H9 (cell line): ENCODE results near the gene TMEM120B. TPM values are rescaled to one million over a fixed set of nuclear protein-coding genes. Genes with fewer than 3 reads are reported as not detected.

ENCODE experiments used
- DNase-seq: peaks from one replicate; pipeline ENCODE4 v3.0.0-alpha.2; 2017
- H2AFZ ChIP-seq: one replicate; pipeline ENCODE4 v1.6.1; 2013; ENCODE audit warnings: mild to moderate bottlenecking, low read length, control low read depth, moderate library complexity
- H2AK5ac ChIP-seq: 2 replicates; pipeline ENCODE4 v1.6.1; 2013; ENCODE audit warnings: low read length, control low read depth, mixed read lengths; ENCODE audit not compliant: insufficient read length
- H2BK120ac ChIP-seq: one replicate; pipeline ENCODE4 v1.6.1; 2013; ENCODE audit warnings: low read depth, mild to moderate bottlenecking, low read length, control low read depth, inconsistent platforms; ENCODE audit not compliant: poor library complexity, severe bottlenecking
- H2BK12ac ChIP-seq: 2 replicates; pipeline ENCODE4 v1.6.1; 2013; ENCODE audit warnings: low read length, control low read depth, mixed read lengths, low read depth; ENCODE audit not compliant: insufficient read length
- H2BK15ac ChIP-seq: 2 replicates; pipeline ENCODE4 v1.6.1; 2013; ENCODE audit warnings: low read depth, low read length, control low read depth
- H2BK20ac ChIP-seq: one replicate; pipeline ENCODE4 v1.6.1; 2013; ENCODE audit warnings: low read depth, mild to moderate bottlenecking, low read length, control low read depth, inconsistent platforms; ENCODE audit not compliant: poor library complexity, severe bottlenecking
- H2BK5ac ChIP-seq: 2 replicates; pipeline ENCODE4 v1.6.1; 2013; ENCODE audit warnings: low read length, control low read depth, mixed read lengths; ENCODE audit not compliant: insufficient read length
- H3K14ac ChIP-seq: 2 replicates; pipeline ENCODE4 v1.6.1; 2013; ENCODE audit warnings: low read length, control low read depth; ENCODE audit not compliant: insufficient read depth
- H3K18ac ChIP-seq: 2 replicates; pipeline ENCODE4 v1.6.1; 2013; ENCODE audit warnings: low read depth, mild to moderate bottlenecking, mixed read lengths, low read length, control low read depth; ENCODE audit not compliant: insufficient read length
- H3K23ac ChIP-seq: 2 replicates; pipeline ENCODE4 v1.6.1; 2013; ENCODE audit warnings: low read length, control low read depth, mixed read lengths, low read depth; ENCODE audit not compliant: insufficient read length
- H3K23me2 ChIP-seq: 2 replicates; pipeline ENCODE4 v1.6.1; 2013; ENCODE audit warnings: low read depth, mild to moderate bottlenecking, mixed read lengths, low read length, control low read depth; ENCODE audit not compliant: insufficient read length, poor library complexity, severe bottlenecking
- H3K27ac ChIP-seq: 2 replicates; pipeline ENCODE4 v1.5.1; 2013; ENCODE audit warnings: low read length, control low read depth, mixed read lengths, low read depth; ENCODE audit not compliant: insufficient read length
- H3K27me3 ChIP-seq: 2 replicates; pipeline ENCODE4 v1.6.1; 2013; ENCODE audit warnings: low read length, control low read depth, inconsistent platforms; ENCODE audit not compliant: insufficient read depth
- H3K4ac ChIP-seq: 2 replicates; pipeline ENCODE4 v1.6.1; 2013; ENCODE audit warnings: low read depth, mild to moderate bottlenecking, control low read depth, inconsistent platforms, low read length, moderate library complexity
- H3K4me1 ChIP-seq: 2 replicates; pipeline ENCODE4 v1.6.1; 2013; ENCODE audit warnings: low read length, control low read depth, inconsistent platforms; ENCODE audit not compliant: insufficient read depth
- H3K4me2 ChIP-seq: 2 replicates; pipeline ENCODE4 v1.6.1; 2013; ENCODE audit warnings: low read length, control low read depth, mixed read lengths; ENCODE audit not compliant: insufficient read length, insufficient read depth
- H3K56ac ChIP-seq: 2 replicates; pipeline ENCODE4 v1.6.1; 2013; ENCODE audit warnings: low read depth, mild to moderate bottlenecking, mixed read lengths, low read length, control low read depth; ENCODE audit not compliant: insufficient read length
- H3K79me1 ChIP-seq: 2 replicates; pipeline ENCODE4 v1.6.1; 2013; ENCODE audit warnings: low read depth, mild to moderate bottlenecking, moderate library complexity, low read length, control low read depth, inconsistent platforms; ENCODE audit not compliant: insufficient read depth, poor library complexity, severe bottlenecking
- H3K79me2 ChIP-seq: 2 replicates; pipeline ENCODE4 v1.6.1; 2013; ENCODE audit warnings: low read length, control low read depth, inconsistent platforms; ENCODE audit not compliant: insufficient read depth
- H3K9ac ChIP-seq: 2 replicates; pipeline ENCODE4 v1.6.1; 2013; ENCODE audit warnings: low read length, control low read depth, mixed read lengths; ENCODE audit not compliant: insufficient read length; ENCODE audit errors: extremely low read depth
- H3K9me3 ChIP-seq: one replicate; pipeline ENCODE4 v1.6.1; 2013; ENCODE audit warnings: low read depth, low read length, inconsistent platforms; ENCODE audit not compliant: control insufficient read depth
- H3T11ph ChIP-seq: one replicate; pipeline ENCODE4 v1.6.1; 2013; ENCODE audit warnings: mild to moderate bottlenecking, low read length, control low read depth, inconsistent platforms
- H4K20me1 ChIP-seq: one replicate; pipeline ENCODE4 v1.6.1; 2013; ENCODE audit not compliant: control insufficient read depth, insufficient read length, insufficient read depth
- H4K5ac ChIP-seq: 2 replicates; pipeline ENCODE4 v1.6.1; 2013; ENCODE audit warnings: low read depth, mild to moderate bottlenecking, mixed read lengths, low read length, control low read depth; ENCODE audit not compliant: insufficient read length
- H4K8ac ChIP-seq: replicated peaks from 2 replicates; pipeline ENCODE4 v1.6.1; 2013; ENCODE audit warnings: low read length, control low read depth, mixed read lengths, low read depth; ENCODE audit not compliant: insufficient read length
- H4K91ac ChIP-seq: 2 replicates; pipeline ENCODE4 v1.6.1; 2013; ENCODE audit warnings: low read depth, mild to moderate bottlenecking, moderate library complexity, mixed read lengths, low read length, control low read depth; ENCODE audit not compliant: insufficient read length
- H3K27ac Mint-ChIP-seq, 3 experiments: 2 replicates in 2 of 3; 3 replicates in 1 of 3; pipeline ENCODE4 v1.8.0; 2020 to 2021; ENCODE audit warnings: mixed read lengths in 3 of 3, mild to moderate bottlenecking in 1 of 3, moderate library complexity in 1 of 3
- H3K27me3 Mint-ChIP-seq: 2 replicates; pipeline ENCODE4 v1.8.0; 2021; ENCODE audit warnings: low read depth, mild to moderate bottlenecking, moderate library complexity, mixed read lengths
- H3K36me3 Mint-ChIP-seq, 3 experiments: 2 replicates in 2 of 3; 3 replicates in 1 of 3; pipeline ENCODE4 v1.8.0; 2020 to 2021; ENCODE audit warnings: low read depth in 3 of 3, mixed read lengths in 3 of 3; ENCODE audit not compliant: insufficient read depth in 1 of 3
- H3K4me1 Mint-ChIP-seq, 2 experiments: 2 replicates each; pipeline ENCODE4 v1.8.0; 2020; ENCODE audit warnings: mixed read lengths in 2 of 2
- H3K4me3 Mint-ChIP-seq, 2 experiments: 2 replicates in 1 of 2; 3 replicates in 1 of 2; pipeline ENCODE4 v1.8.0; 2020 to 2021; ENCODE audit warnings: mild to moderate bottlenecking in 2 of 2, mixed read lengths in 2 of 2, moderate library complexity in 1 of 2
- H3K9me3 Mint-ChIP-seq, 2 experiments: 2 replicates in 1 of 2; 3 replicates in 1 of 2; pipeline ENCODE4 v1.8.0; 2020; ENCODE audit warnings: mild to moderate bottlenecking in 2 of 2, mixed read lengths in 2 of 2, moderate library complexity in 1 of 2
- whole genome bisulfite sequencing: extraction: QIAGEN DNeasy Blood & Tissue Kit; methylation state at CpG from one replicate; pipeline ENCODE4 v1.1.7; 2013; ENCODE audit warnings: missing lambda C conversion rate, low lambda C conversion rate, mixed read lengths; ENCODE audit not compliant: insufficient read length; ENCODE audit errors: extremely low coverage; 5-methylcytosine and 5-hydroxymethylcytosine counted together
- total RNA-seq: library from RNA; stranded (reverse); gene quantifications from 2 replicates; pipeline ENCODE4 v1.2.1, GENCODE V29; 2021
- TF ChIP-seq, protein P1 (sequence below): fragments of 200-600 bp; sonication (generic); conservative IDR thresholded peaks from 3 replicates; pipeline ENCODE4 v1.8.0; 2021; ENCODE audit warnings: antibody characterized with exemption, mild to moderate bottlenecking

TMEM120B gene
- total RNA-seq, 1 experiment from 2014 or later = 25.8 TPM

GRCh38 chr12:121751749-121752351 is 39.3 kb downstream of the TMEM120B start:
- Histone ChIP-seq H3K27ac (no peak overlapping the region), H3K14ac (no peak overlapping the region), H3K79me1 (no peaks in the 10 kb centered on the region), H2AFZ (no peak overlapping the region), H2BK5ac (no peak overlapping the region), H2BK12ac (no peak overlapping the region), H3K4ac (no peak overlapping the region), H3K9me3 (no peaks in the 10 kb centered on the region), H3K4me1 (no peaks in the 10 kb centered on the region), H2AK5ac (no peak overlapping the region), H2BK120ac (no peak overlapping the region), H4K20me1 (no peaks in the 10 kb centered on the region), H3K27me3 (no peaks in the 10 kb centered on the region), H4K8ac (no peak overlapping the region), H3K4me2 (no peak overlapping the region), H3K79me2 (no peaks in the 10 kb centered on the region), H3K56ac (no peak overlapping the region), H3K18ac (no peak overlapping the region), H3K9ac (no peak overlapping the region), H3K23me2 (no peaks in the 10 kb centered on the region), H3K23ac (no peak overlapping the region), H4K5ac (no peak overlapping the region), H4K91ac (no peak overlapping the region), H2BK20ac (no peak overlapping the region), H2BK15ac (no peak overlapping the region), H3T11ph (no peak overlapping the region)
- Mint-ChIP-seq H3K4me1 (peaks cover 0 to 7% of the 10 kb centered on the region in 2 experiments; a peak in 3 of 4 replicates), H3K27ac (0 out of 7 replicates have a peak overlapping the region, but pooled peaks of 2 of the 3 experiments have one; percentile 61), H3K27me3 (no peaks in the 10 kb centered on the region), H3K36me3 (peaks cover 11 to 37% (median 15%) of the 10 kb centered on the region in 3 experiments), H3K4me3 (no peak overlapping the region), H3K9me3 (no peaks in the 10 kb centered on the region)
- DNase-seq = no peak
- WGBS = no CpG with 5 or more reads among the region's 12 CpGs
- TF ChIP-seq, protein P1, sequence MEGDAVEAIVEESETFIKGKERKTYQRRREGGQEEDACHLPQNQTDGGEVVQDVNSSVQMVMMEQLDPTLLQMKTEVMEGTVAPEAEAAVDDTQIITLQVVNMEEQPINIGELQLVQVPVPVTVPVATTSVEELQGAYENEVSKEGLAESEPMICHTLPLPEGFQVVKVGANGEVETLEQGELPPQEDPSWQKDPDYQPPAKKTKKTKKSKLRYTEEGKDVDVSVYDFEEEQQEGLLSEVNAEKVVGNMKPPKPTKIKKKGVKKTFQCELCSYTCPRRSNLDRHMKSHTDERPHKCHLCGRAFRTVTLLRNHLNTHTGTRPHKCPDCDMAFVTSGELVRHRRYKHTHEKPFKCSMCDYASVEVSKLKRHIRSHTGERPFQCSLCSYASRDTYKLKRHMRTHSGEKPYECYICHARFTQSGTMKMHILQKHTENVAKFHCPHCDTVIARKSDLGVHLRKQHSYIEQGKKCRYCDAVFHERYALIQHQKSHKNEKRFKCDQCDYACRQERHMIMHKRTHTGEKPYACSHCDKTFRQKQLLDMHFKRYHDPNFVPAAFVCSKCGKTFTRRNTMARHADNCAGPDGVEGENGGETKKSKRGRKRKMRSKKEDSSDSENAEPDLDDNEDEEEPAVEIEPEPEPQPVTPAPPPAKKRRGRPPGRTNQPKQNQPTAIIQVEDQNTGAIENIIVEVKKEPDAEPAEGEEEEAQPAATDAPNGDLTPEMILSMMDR = no peak
